Muscle of back (tissue), 11 donors: ENCODE results near the gene ENC1. TPM values are rescaled to one million over a fixed set of nuclear protein-coding genes. Genes with fewer than 3 reads are reported as not detected.

Experiments used
- DNase-seq, 3 donors: peaks; one replicate each; pipeline versions ENCODE4 v3.0.0 to v3.0.0-alpha.2; 2013
- polyA plus RNA-seq, 10 donors: library from polyadenylated mRNA; unstranded; fragments of 120-200 nt; gene quantifications; one replicate each; pipeline ENCODE4 v1.2.1, GENCODE V29; 2013; ENCODE audit not compliant: insufficient read length in 10 of 10

The ENC1 gene
- polyA plus RNA-seq, 10 donors: 21.3 to 40.0 (median 27.2) TPM

GRCh38 chr5:74660873-74661272 lies 20.3 kb upstream of the ENC1 start:
- DNase-seq: no peak

GRCh38 chr5:74660140-74660539 lies 19.6 kb upstream of the ENC1 start:
- no peak for DNase-seq

- DNase-seq: no peak
Observed at GRCh38 chr5:74659172-74659571, 18.6 kb upstream of the ENC1 start.

- DNase-seq: no peak
Observed at GRCh38 chr5:74657165-74657564, 16.6 kb upstream of the ENC1 start.

GRCh38 chr5:74655716-74656115 lies 15.2 kb upstream of the ENC1 start:
- DNase-seq: no peak

- no peak for DNase-seq
Observed at GRCh38 chr5:74655206-74655605, 14.7 kb upstream of the ENC1 start.

- DNase-seq: no peak
Observed at GRCh38 chr5:74653991-74654390, 13.5 kb upstream of the ENC1 start.

GRCh38 chr5:74652576-74652975 lies 12.0 kb upstream of the ENC1 start:
- no peak for DNase-seq

GRCh38 chr5:74651710-74652109 lies 11.2 kb upstream of the ENC1 start:
- DNase-seq: no peak

GRCh38 chr5:74649421-74649973 lies 9.0 kb upstream of the ENC1 start:
- no peak for DNase-seq

GRCh38 chr5:74648835-74649293 lies 8.3 kb upstream of the ENC1 start:
- DNase-seq: peak in 2 of 3 donors; percentile 66 to 79

GRCh38 chr5:74647096-74647495 lies 6.6 kb upstream of the ENC1 start:
- no peak for DNase-seq

GRCh38 chr5:74643111-74643562 lies 2.6 kb upstream of the ENC1 start:
- peak in 2 of 3 donors; percentile 51 to 78 for DNase-seq

- no peak for DNase-seq
Observed at GRCh38 chr5:74642543-74642863, 2.0 kb upstream of the ENC1 start.

GRCh38 chr5:74641735-74642542 lies 1.4 kb upstream of the ENC1 start:
- DNase-seq: peak; percentile 85 to 93 (median 85)

- DNase-seq: peak; percentile 62 to 95 (median 77)
Observed at GRCh38 chr5:74640954-74641734, 616 bp upstream of the ENC1 start.

GRCh38 chr5:74639807-74640449 lies 600 bp downstream of the ENC1 start:
- peak in 1 of 3 donors; percentile 38 for DNase-seq

GRCh38 chr5:74638970-74639806 lies 1.3 kb downstream of the ENC1 start:
- DNase-seq: peak; percentile 36 to 74 (median 42)

GRCh38 chr5:74638544-74638969 lies 2.0 kb downstream of the ENC1 start:
- DNase-seq: no peak

- no peak for DNase-seq
Observed at GRCh38 chr5:74636552-74636951, 4.0 kb downstream of the ENC1 start.

GRCh38 chr5:74636149-74636548 lies 4.4 kb downstream of the ENC1 start:
- no peak for DNase-seq
